K562 (cell line): ENCODE measurements around the gene RUVBL2. TPM values are rescaled to one million over a fixed set of nuclear protein-coding genes. Genes with fewer than 3 reads are reported as not detected.
A peak's percentile ranks its signal among the peaks of the same experiment; 100 is the strongest.

Experiments
- CBFA2T2 ChIP-seq: fragments of 450-650 bp; conservative IDR thresholded peaks from 2 replicates; pipeline ENCODE4 v1.6.1; 2017; ENCODE audit warnings: mild to moderate bottlenecking
- CBX1 ChIP-seq: sonication (generic); IDR thresholded peaks from 2 replicates; pipeline ENCODE4 v1.6.1; 2016; ENCODE audit warnings: antibody characterized with exemption, low read depth, mild to moderate bottlenecking
- HMGN3 ChIP-seq: IDR thresholded peaks from 2 replicates; pipeline ENCODE4 v1.6.1; 2011; ENCODE audit warnings: borderline replicate concordance, low read depth, mild to moderate bottlenecking, mixed read lengths, low read length; ENCODE audit not compliant: insufficient read length; ENCODE audit errors: extremely low read depth
- JUNB ChIP-seq: fragments of 450-650 bp; formaldehyde crosslinking; conservative IDR thresholded peaks from 2 replicates; pipeline ENCODE4 v1.4.0; 2020; ENCODE audit warnings: mild to moderate bottlenecking
- MCM7 ChIP-seq, 2 experiments: fragments of 450-650 bp; IDR thresholded peaks; 2 replicates each; pipeline ENCODE4 v1.6.1; 2016 to 2018
- MTA2 ChIP-seq: fragments of 450-650 bp; IDR thresholded peaks from 2 replicates; pipeline ENCODE4 v1.6.1; 2016; ENCODE audit warnings: low read depth
- NCOA4 ChIP-seq: fragments of 450-650 bp; IDR thresholded peaks from 2 replicates; pipeline ENCODE4 v1.6.1; 2018; ENCODE audit warnings: mild to moderate bottlenecking; ENCODE audit not compliant: partially characterized antibody
- NR2F6 ChIP-seq: fragments of 450-650 bp; formaldehyde crosslinking; IDR thresholded peaks from 2 replicates; pipeline ENCODE4 v1.4.0; 2020; ENCODE audit warnings: mild to moderate bottlenecking
- NR3C1 ChIP-seq: sonication (generic); formaldehyde crosslinking; IDR thresholded peaks from 2 replicates; pipeline ENCODE4 v1.8.1; 2022; ENCODE audit warnings: missing genetic modification reagents
- POLR2AphosphoS5 ChIP-seq: IDR thresholded peaks from 2 replicates; pipeline ENCODE4 v1.6.1; 2011; ENCODE audit warnings: mild to moderate bottlenecking, low read depth, low read length, moderate library complexity; ENCODE audit not compliant: control insufficient read depth, insufficient read depth
- SNIP1 ChIP-seq: fragments of 450-650 bp; IDR thresholded peaks from 2 replicates; pipeline ENCODE4 v1.7.1; 2017; ENCODE audit warnings: low read depth, mild to moderate bottlenecking
- SRF ChIP-seq, 2 experiments: fragments of 250-450, 450-650 bp in 1 of 2; sonication (Bioruptor Pico) in 1 of 2; sonication (generic) in 1 of 2; formaldehyde crosslinking; IDR thresholded peaks; 2 replicates each; pipeline versions ENCODE4 v1.5.0 to v1.5.1; 2020 to 2022; ENCODE audit warnings: mild to moderate bottlenecking in 1 of 2, missing genetic modification reagents in 1 of 2
- XRCC5 ChIP-seq: fragments of 200-400 bp; formaldehyde crosslinking; IDR thresholded peaks from 2 replicates; pipeline ENCODE4 v1.6.1; 2017; ENCODE audit warnings: low read depth, mild to moderate bottlenecking, low read length
- ZKSCAN3 ChIP-seq: fragments of 250-450 bp; sonication (Bioruptor Pico); IDR thresholded peaks from 2 replicates; pipeline ENCODE4 v1.4.0; 2020
- polyA plus RNA-seq, 8 experiments: library from polyadenylated mRNA; depleted of rRNA in 4 of 8; stranded (reverse) in 5 of 8; unstranded in 3 of 8; fragments of >200 nt; fragmentation: Nextera tagmentation in 2 of 8; fragmentation: Illumina TruSeq in 1 of 8; extraction: Ambion mirVana in 2 of 8; extraction: Trizol in 1 of 8; gene quantifications; 2 replicates each; pipeline versions ENCODE4 v1.2.1 to v1.2.3, GENCODE V29; 2011 to 2014; ENCODE audit warnings: inconsistent platforms in 1 of 8, missing spikeins in 1 of 8
- total RNA-seq, 7 experiments: library from RNA; depleted of rRNA in 6 of 7; stranded (reverse); fragments of >200 nt in 6 of 7; fragmentation: Illumina TruSeq in 2 of 7; extraction: Trizol in 2 of 7; gene quantifications; 2 replicates each; pipeline versions ENCODE4 v1.2.1 to v1.2.3, GENCODE V29; 2011 to 2021; ENCODE audit warnings: low replicate concordance in 1 of 7
- TF ChIP-seq, protein P1 (sequence below): fragments of 450-650 bp; IDR thresholded peaks from one replicate; pipeline ENCODE4 v1.6.1; 2018; ENCODE audit warnings: mild to moderate bottlenecking, moderate library complexity; ENCODE audit not compliant: partially characterized antibody
- TF ChIP-seq, protein P2 (sequence below): sonication (generic); formaldehyde crosslinking; IDR thresholded peaks from 2 replicates; pipeline ENCODE4 v1.8.0; 2022; ENCODE audit warnings: missing genetic modification reagents, mild to moderate bottlenecking, moderate library complexity, borderline replicate concordance
- TF ChIP-seq, protein P3 (sequence below): fragments of 200-800 bp; sonication (Bioruptor generic); IDR thresholded peaks from 2 replicates; pipeline ENCODE4 v1.6.1; 2017; ENCODE audit warnings: missing genetic modification characterization, missing compliant biosample characterization
- TF ChIP-seq, protein P4 (sequence below): fragments of 450-650 bp; IDR thresholded peaks from 2 replicates; pipeline ENCODE4 v1.6.1; 2017; ENCODE audit warnings: antibody characterized with exemption
- TF ChIP-seq, protein P5 (sequence below): fragments of 450-650 bp; formaldehyde crosslinking; IDR thresholded peaks from 2 replicates; pipeline ENCODE4 v1.4.0; 2020; ENCODE audit warnings: mild to moderate bottlenecking, moderate library complexity

Gene RUVBL2
- total and polyA plus RNA-seq, 9 of the 15 experiments (the other 6 are each of a cell fraction or from before 2014, with no cell fraction given): 71.4 to 453 (median 237) TPM

DNA sequence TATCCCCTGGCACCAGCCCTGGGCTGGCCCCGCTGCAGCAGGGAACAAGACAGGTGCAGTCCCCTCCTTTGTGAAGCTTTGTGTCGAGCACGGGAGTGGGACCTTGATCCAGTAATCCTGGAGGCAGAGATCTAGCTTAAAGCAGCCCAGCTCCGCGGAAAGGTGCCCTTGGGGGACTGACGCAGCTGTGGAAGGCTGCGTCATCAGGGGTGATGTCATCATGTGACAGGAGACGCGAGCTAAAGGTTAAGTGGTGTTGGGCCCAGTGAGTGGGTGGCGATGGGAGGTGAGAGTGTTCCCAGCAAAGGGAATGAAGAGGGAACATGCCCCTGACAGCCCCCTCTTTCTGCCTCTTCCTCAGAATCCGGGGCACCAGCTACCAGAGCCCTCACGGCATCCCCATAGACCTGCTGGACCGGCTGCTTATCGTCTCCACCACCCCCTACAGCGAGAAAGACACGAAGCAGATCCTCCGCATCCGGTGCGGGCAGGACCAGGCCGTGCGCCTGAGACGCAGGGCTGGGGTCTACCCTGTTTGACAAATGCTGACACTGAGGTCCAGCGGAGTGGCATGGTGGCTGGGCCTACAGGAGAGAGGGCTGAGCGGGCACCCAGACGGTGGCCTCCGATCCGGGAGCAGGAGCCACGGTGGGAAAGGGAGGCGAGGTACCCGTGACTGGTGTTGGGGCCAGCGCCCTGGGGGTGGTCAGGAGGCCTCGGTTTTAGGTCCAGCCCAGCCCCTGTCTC, 20.6 kb downstream of the RUVBL2 start (continued):
- no peak for TF ChIP-seq NR3C1
- TF ChIP-seq POLR2AphosphoS5: 0 out of 2 replicates have a peak, but pooled peaks have one; percentile 14
- TF ChIP-seq MTA2: no peak
- TF ChIP-seq, protein P1, sequence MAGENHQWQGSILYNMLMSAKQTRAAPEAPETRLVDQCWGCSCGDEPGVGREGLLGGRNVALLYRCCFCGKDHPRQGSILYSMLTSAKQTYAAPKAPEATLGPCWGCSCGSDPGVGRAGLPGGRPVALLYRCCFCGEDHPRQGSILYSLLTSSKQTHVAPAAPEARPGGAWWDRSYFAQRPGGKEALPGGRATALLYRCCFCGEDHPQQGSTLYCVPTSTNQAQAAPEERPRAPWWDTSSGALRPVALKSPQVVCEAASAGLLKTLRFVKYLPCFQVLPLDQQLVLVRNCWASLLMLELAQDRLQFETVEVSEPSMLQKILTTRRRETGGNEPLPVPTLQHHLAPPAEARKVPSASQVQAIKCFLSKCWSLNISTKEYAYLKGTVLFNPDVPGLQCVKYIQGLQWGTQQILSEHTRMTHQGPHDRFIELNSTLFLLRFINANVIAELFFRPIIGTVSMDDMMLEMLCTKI: no peak
- TF ChIP-seq NCOA4: no peak
- no peak for TF ChIP-seq HMGN3
- no peak for TF ChIP-seq SRF (CRISPR knock-in tag; IDR thresholded peaks at IDR 0.05)
- TF ChIP-seq, protein P2, sequence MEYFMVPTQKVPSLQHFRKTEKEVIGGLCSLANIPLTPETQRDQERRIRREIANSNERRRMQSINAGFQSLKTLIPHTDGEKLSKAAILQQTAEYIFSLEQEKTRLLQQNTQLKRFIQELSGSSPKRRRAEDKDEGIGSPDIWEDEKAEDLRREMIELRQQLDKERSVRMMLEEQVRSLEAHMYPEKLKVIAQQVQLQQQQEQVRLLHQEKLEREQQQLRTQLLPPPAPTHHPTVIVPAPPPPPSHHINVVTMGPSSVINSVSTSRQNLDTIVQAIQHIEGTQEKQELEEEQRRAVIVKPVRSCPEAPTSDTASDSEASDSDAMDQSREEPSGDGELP (CRISPR knock-in tag): peak; percentile 22; the same call in 1 of the 2 replicates
- TF ChIP-seq, protein P3, sequence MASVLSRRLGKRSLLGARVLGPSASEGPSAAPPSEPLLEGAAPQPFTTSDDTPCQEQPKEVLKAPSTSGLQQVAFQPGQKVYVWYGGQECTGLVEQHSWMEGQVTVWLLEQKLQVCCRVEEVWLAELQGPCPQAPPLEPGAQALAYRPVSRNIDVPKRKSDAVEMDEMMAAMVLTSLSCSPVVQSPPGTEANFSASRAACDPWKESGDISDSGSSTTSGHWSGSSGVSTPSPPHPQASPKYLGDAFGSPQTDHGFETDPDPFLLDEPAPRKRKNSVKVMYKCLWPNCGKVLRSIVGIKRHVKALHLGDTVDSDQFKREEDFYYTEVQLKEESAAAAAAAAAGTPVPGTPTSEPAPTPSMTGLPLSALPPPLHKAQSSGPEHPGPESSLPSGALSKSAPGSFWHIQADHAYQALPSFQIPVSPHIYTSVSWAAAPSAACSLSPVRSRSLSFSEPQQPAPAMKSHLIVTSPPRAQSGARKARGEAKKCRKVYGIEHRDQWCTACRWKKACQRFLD (CRISPR knock-in tag): no peak
- no peak for TF ChIP-seq MCM7 (IDR thresholded peaks at IDR 0.05)
- no peak for TF ChIP-seq ZKSCAN3
- TF ChIP-seq NR2F6 (CRISPR knock-in tag): no peak
- TF ChIP-seq XRCC5: no peak
- TF ChIP-seq CBFA2T2: no peak
- no peak for TF ChIP-seq JUNB (CRISPR knock-in tag)
- TF ChIP-seq, protein P4, sequence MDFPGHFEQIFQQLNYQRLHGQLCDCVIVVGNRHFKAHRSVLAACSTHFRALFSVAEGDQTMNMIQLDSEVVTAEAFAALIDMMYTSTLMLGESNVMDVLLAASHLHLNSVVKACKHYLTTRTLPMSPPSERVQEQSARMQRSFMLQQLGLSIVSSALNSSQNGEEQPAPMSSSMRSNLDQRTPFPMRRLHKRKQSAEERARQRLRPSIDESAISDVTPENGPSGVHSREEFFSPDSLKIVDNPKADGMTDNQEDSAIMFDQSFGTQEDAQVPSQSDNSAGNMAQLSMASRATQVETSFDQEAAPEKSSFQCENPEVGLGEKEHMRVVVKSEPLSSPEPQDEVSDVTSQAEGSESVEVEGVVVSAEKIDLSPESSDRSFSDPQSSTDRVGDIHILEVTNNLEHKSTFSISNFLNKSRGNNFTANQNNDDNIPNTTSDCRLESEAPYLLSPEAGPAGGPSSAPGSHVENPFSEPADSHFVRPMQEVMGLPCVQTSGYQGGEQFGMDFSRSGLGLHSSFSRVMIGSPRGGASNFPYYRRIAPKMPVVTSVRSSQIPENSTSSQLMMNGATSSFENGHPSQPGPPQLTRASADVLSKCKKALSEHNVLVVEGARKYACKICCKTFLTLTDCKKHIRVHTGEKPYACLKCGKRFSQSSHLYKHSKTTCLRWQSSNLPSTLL: no peak
- no peak for TF ChIP-seq SNIP1
- TF ChIP-seq, protein P5, sequence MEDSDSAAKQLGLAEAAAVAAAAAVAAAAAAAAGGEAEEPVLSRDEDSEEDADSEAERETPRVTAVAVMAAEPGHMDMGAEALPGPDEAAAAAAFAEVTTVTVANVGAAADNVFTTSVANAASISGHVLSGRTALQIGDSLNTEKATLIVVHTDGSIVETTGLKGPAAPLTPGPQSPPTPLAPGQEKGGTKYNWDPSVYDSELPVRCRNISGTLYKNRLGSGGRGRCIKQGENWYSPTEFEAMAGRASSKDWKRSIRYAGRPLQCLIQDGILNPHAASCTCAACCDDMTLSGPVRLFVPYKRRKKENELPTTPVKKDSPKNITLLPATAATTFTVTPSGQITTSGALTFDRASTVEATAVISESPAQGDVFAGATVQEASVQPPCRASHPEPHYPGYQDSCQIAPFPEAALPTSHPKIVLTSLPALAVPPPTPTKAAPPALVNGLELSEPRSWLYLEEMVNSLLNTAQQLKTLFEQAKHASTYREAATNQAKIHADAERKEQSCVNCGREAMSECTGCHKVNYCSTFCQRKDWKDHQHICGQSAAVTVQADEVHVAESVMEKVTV (CRISPR knock-in tag): no peak
- TF ChIP-seq CBX1: no peak
